Activated naive CD8-positive, alpha-beta T cell treated with anti-CD3 and anti-CD28 coated beads for 36 hours (primary cell): ENCODE measurements around the gene FNTB. TPM values are rescaled to one million over a fixed set of nuclear protein-coding genes. Genes with fewer than 3 reads are reported as not detected.
A peak's percentile ranks its signal among the peaks of the same experiment; 100 is the strongest.

ENCODE experiments used
- DNase-seq: peaks from one replicate; pipeline ENCODE4 v3.0.0; 2021
- H3K27ac Mint-ChIP-seq: one replicate; pipeline ENCODE4 v1.8.0; 2022; ENCODE audit warnings: mild to moderate bottlenecking, moderate library complexity, mixed read lengths
- H3K27me3 Mint-ChIP-seq: one replicate; pipeline ENCODE4 v1.8.0; 2022; ENCODE audit warnings: mild to moderate bottlenecking, mixed read lengths
- H3K36me3 Mint-ChIP-seq: one replicate; pipeline ENCODE4 v1.8.0; 2021; ENCODE audit warnings: mild to moderate bottlenecking, mixed read lengths
- H3K4me1 Mint-ChIP-seq: one replicate; pipeline ENCODE4 v1.8.0; 2021; ENCODE audit warnings: mixed read lengths
- H3K4me3 Mint-ChIP-seq: one replicate; pipeline ENCODE4 v1.8.0; 2022; ENCODE audit warnings: mild to moderate bottlenecking, moderate library complexity, mixed read lengths
- H3K9me3 Mint-ChIP-seq: one replicate; pipeline ENCODE4 v1.8.0; 2022; ENCODE audit warnings: mixed read lengths
- total RNA-seq, 2 experiments: library from RNA; stranded (reverse); gene quantifications; one replicate each; pipeline ENCODE4 v1.2.3, GENCODE V29; 2021

The FNTB gene
- total RNA-seq, 2 experiments from 2014 or later: 14.0 to 14.3 TPM

- H3K4me3 Mint-ChIP-seq: no peak overlapping the region
- H3K27me3 Mint-ChIP-seq: no peaks in the 10 kb centered on the region
- H3K9me3 Mint-ChIP-seq: no peaks in the 10 kb centered on the region
- H3K27ac Mint-ChIP-seq: no peak overlapping the region
- peaks cover 21% of the 10 kb centered on the region for H3K36me3 Mint-ChIP-seq
- H3K4me1 Mint-ChIP-seq: peaks cover 36% of the 10 kb centered on the region
- DNase-seq: no peak
Observed at GRCh38 chr14:64990296-64990695, 3.6 kb downstream of the FNTB start.

- Mint-ChIP-seq H3K27ac (no peak overlapping the region), H3K4me3 (no peak overlapping the region), H3K27me3 (no peaks in the 10 kb centered on the region), H3K36me3 (peaks cover 21% of the 10 kb centered on the region), H3K9me3 (no peaks in the 10 kb centered on the region), H3K4me1 (peaks cover 35% of the 10 kb centered on the region)
- DNase-seq: no peak
Observed at GRCh38 chr14:64990939-64991338, 4.2 kb downstream of the FNTB start.

- Mint-ChIP-seq H3K4me1 (peaks cover 35% of the 10 kb centered on the region), H3K36me3 (peaks cover 26% of the 10 kb centered on the region), H3K27ac (no peak overlapping the region), H3K9me3 (no peaks in the 10 kb centered on the region), H3K27me3 (no peaks in the 10 kb centered on the region), H3K4me3 (no peak overlapping the region)
- DNase-seq: no peak
Observed at GRCh38 chr14:64992328-64992885, 5.7 kb downstream of the FNTB start.

GRCh38 chr14:64993266-64993930, 6.7 kb downstream of the FNTB start:
- Mint-ChIP-seq H3K36me3 (peaks cover 26% of the 10 kb centered on the region), H3K27ac (no peak overlapping the region), H3K4me3 (no peak overlapping the region), H3K9me3 (no peaks in the 10 kb centered on the region), H3K27me3 (no peaks in the 10 kb centered on the region), H3K4me1 (peaks cover 41% of the 10 kb centered on the region)
- no peak for DNase-seq

GRCh38 chr14:64994540-64994939, 7.8 kb downstream of the FNTB start:
- peaks cover 19% of the 10 kb centered on the region for H3K36me3 Mint-ChIP-seq
- H3K27me3 Mint-ChIP-seq: no peaks in the 10 kb centered on the region
- no peak for DNase-seq
- H3K4me3 Mint-ChIP-seq: no peak overlapping the region
- peaks cover 41% of the 10 kb centered on the region for H3K4me1 Mint-ChIP-seq
- no peak overlapping the region for H3K27ac Mint-ChIP-seq
- H3K9me3 Mint-ChIP-seq: no peaks in the 10 kb centered on the region

GRCh38 chr14:64995291-64995690, 8.6 kb downstream of the FNTB start:
- no peak overlapping the region for H3K27ac Mint-ChIP-seq
- H3K27me3 Mint-ChIP-seq: no peaks in the 10 kb centered on the region
- no peaks in the 10 kb centered on the region for H3K9me3 Mint-ChIP-seq
- no peak for DNase-seq
- peaks cover 33% of the 10 kb centered on the region for H3K4me1 Mint-ChIP-seq
- H3K4me3 Mint-ChIP-seq: no peak overlapping the region
- peaks cover 13% of the 10 kb centered on the region for H3K36me3 Mint-ChIP-seq

GRCh38 chr14:64997108-64997794, 10.6 kb downstream of the FNTB start:
- no peak for DNase-seq
- Mint-ChIP-seq H3K36me3 (peaks cover 8% of the 10 kb centered on the region), H3K27me3 (no peaks in the 10 kb centered on the region), H3K27ac (no peak overlapping the region), H3K4me3 (no peak overlapping the region), H3K4me1 (peaks cover 31% of the 10 kb centered on the region), H3K9me3 (no peaks in the 10 kb centered on the region)

- Mint-ChIP-seq H3K36me3 (peaks cover 8% of the 10 kb centered on the region), H3K27ac (peak overlapping the region; percentile 81), H3K9me3 (no peaks in the 10 kb centered on the region), H3K27me3 (no peaks in the 10 kb centered on the region), H3K4me3 (no peak overlapping the region), H3K4me1 (peaks cover 36% of the 10 kb centered on the region)
- no peak for DNase-seq
Observed at GRCh38 chr14:64998455-64998931, 11.8 kb downstream of the FNTB start.

- Mint-ChIP-seq H3K27ac (no peak overlapping the region), H3K4me3 (no peak overlapping the region), H3K4me1 (peaks cover 40% of the 10 kb centered on the region), H3K9me3 (no peaks in the 10 kb centered on the region), H3K27me3 (no peaks in the 10 kb centered on the region), H3K36me3 (peaks cover 13% of the 10 kb centered on the region)
- DNase-seq: no peak
Observed at GRCh38 chr14:65000898-65001591, 14.3 kb downstream of the FNTB start.

GRCh38 chr14:65001723-65002122, 15.0 kb downstream of the FNTB start:
- no peak for DNase-seq
- Mint-ChIP-seq H3K36me3 (peaks cover 13% of the 10 kb centered on the region), H3K9me3 (no peaks in the 10 kb centered on the region), H3K27ac (no peak overlapping the region), H3K27me3 (no peaks in the 10 kb centered on the region), H3K4me1 (peaks cover 37% of the 10 kb centered on the region), H3K4me3 (no peak overlapping the region)

- peaks cover 31% of the 10 kb centered on the region for H3K4me1 Mint-ChIP-seq
- H3K27ac Mint-ChIP-seq: no peak overlapping the region
Observed at GRCh38 chr14:65002586-65003210, 16.0 kb downstream of the FNTB start.

GRCh38 chr14:65003394-65003793, 16.7 kb downstream of the FNTB start:
- Mint-ChIP-seq H3K27ac (peak overlapping the region; percentile 23), H3K4me3 (no peak overlapping the region), H3K27me3 (no peaks in the 10 kb centered on the region), H3K9me3 (no peaks in the 10 kb centered on the region), H3K36me3 (peaks cover 8% of the 10 kb centered on the region), H3K4me1 (peaks cover 25% of the 10 kb centered on the region)
- no peak for DNase-seq

More at GRCh38 chr14:65002586-65003210, 16.0 kb downstream of the FNTB start:
- no peak overlapping the region for H3K4me3 Mint-ChIP-seq
- no peaks in the 10 kb centered on the region for H3K9me3 Mint-ChIP-seq
- peaks cover 8% of the 10 kb centered on the region for H3K36me3 Mint-ChIP-seq
- no peak for DNase-seq
- H3K27me3 Mint-ChIP-seq: no peaks in the 10 kb centered on the region

GRCh38 chr14:65006261-65006721, 19.6 kb downstream of the FNTB start:
- Mint-ChIP-seq H3K36me3 (peaks cover 13% of the 10 kb centered on the region), H3K27me3 (no peaks in the 10 kb centered on the region), H3K27ac (no peak overlapping the region), H3K4me1 (peaks cover 18% of the 10 kb centered on the region), H3K9me3 (no peaks in the 10 kb centered on the region), H3K4me3 (no peak overlapping the region)
- no peak for DNase-seq

GRCh38 chr14:65007202-65007601, 20.5 kb downstream of the FNTB start:
- Mint-ChIP-seq H3K27me3 (no peaks in the 10 kb centered on the region), H3K36me3 (peaks cover 13% of the 10 kb centered on the region), H3K4me1 (peaks cover 15% of the 10 kb centered on the region), H3K27ac (no peak overlapping the region), H3K9me3 (no peaks in the 10 kb centered on the region), H3K4me3 (no peak overlapping the region)
- no peak for DNase-seq
